ENCODE data around the gene DHRSX.

DHRSX gene

DNA sequence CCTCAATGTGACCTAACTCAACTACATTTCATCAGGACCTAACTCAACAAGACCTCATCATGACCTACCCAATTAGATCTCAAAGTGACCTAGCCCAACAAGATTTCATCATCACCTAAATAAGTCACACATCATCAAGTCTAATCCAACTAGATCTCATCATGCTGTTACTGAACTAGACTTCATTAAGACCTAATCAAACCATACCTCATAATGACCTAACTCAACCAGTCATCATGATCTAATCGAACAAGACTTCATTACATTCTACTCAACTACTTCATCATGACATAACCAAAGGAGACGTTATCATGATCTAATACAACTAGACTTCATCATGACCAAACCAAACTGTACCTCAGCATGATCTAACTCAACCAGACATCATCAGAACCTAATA lies 82.8 kb downstream of the DHRSX start:
- no peak for TF ChIP-seq EZH2phosphoT487 (IDR thresholded peaks at IDR 0.05; ENCODE audit: borderline replicate concordance, low read length)
- TF ChIP-seq, protein P1, sequence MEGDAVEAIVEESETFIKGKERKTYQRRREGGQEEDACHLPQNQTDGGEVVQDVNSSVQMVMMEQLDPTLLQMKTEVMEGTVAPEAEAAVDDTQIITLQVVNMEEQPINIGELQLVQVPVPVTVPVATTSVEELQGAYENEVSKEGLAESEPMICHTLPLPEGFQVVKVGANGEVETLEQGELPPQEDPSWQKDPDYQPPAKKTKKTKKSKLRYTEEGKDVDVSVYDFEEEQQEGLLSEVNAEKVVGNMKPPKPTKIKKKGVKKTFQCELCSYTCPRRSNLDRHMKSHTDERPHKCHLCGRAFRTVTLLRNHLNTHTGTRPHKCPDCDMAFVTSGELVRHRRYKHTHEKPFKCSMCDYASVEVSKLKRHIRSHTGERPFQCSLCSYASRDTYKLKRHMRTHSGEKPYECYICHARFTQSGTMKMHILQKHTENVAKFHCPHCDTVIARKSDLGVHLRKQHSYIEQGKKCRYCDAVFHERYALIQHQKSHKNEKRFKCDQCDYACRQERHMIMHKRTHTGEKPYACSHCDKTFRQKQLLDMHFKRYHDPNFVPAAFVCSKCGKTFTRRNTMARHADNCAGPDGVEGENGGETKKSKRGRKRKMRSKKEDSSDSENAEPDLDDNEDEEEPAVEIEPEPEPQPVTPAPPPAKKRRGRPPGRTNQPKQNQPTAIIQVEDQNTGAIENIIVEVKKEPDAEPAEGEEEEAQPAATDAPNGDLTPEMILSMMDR (IDR thresholded peaks at IDR 0.05; ENCODE audit: low read depth, low read length, poor library complexity, severe bottlenecking) = no peak
- no peaks in the 10 kb centered on the region for H3K79me2 ChIP-seq (ENCODE audit: control insufficient read depth, low read length)
- no peaks in the 10 kb centered on the region for H3K9me2 ChIP-seq (replicated peaks; ENCODE audit: control insufficient read depth, low read length)
- no peaks in the 10 kb centered on the region for H3F3A ChIP-seq (ENCODE audit: control insufficient read depth, insufficient read depth)
- H3K4me3 ChIP-seq (ENCODE audit: low read length) = no peak overlapping the region
- no peaks in the 10 kb centered on the region for H3K9me3 ChIP-seq (ENCODE audit: control insufficient read depth, insufficient read depth, low read length)
- no peaks in the 10 kb centered on the region for H3K27me3 ChIP-seq (ENCODE audit: control insufficient read depth, low read length)
- H3K36me3 ChIP-seq (ENCODE audit: control insufficient read depth, low read length) = no peaks in the 10 kb centered on the region
- H3K4me2 ChIP-seq (ENCODE audit: low read length) = no peak overlapping the region
- no peaks in the 10 kb centered on the region for H3K4me1 ChIP-seq (ENCODE audit: control insufficient read depth, low read length)
- no peaks in the 10 kb centered on the region for H4K20me1 ChIP-seq (ENCODE audit: control insufficient read depth, insufficient read depth, low read depth, low read length)
- H3K27ac ChIP-seq (ENCODE audit: low read depth, low read length) = no peak overlapping the region

DNA sequence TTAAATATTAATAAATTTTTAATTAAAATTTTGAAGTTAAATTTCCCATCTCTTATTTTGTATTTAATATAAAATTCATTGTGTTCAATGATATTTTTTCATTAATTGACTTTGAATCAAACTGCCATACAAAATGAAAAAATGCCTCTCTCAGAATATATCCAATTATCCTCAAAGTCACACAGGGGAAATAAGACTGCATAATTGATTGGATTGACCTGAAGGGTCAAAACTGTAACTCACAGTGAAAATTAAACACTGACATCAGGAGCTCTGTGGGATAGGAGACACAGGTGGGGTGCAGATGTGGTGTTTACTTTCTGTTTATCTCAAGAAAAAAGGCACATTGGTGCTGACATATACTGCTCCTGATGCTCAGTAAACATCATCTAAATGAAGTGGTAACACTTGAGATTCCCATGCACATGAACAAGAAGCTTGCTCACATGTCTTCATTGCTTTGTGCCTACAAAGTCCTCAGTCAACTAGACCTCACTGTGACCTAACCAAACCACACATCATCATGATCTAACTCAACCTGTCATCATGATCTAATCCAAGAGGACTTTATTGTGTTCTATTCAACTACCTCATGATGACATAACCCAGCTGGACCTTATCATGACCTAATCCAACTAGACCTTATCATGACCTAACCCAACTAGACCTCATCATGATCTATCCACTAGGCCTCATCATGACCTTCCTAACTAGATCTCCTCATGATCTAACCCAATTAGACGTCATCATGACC lies 83.7 kb downstream of the DHRSX start:
- Histone ChIP-seq H3K79me2 (ENCODE audit: control insufficient read depth, low read length) (no peaks in the 10 kb centered on the region), H3K9me3 (ENCODE audit: control insufficient read depth, insufficient read depth, low read length) (no peaks in the 10 kb centered on the region), H3F3A (ENCODE audit: control insufficient read depth, insufficient read depth) (no peaks in the 10 kb centered on the region)

DNA sequence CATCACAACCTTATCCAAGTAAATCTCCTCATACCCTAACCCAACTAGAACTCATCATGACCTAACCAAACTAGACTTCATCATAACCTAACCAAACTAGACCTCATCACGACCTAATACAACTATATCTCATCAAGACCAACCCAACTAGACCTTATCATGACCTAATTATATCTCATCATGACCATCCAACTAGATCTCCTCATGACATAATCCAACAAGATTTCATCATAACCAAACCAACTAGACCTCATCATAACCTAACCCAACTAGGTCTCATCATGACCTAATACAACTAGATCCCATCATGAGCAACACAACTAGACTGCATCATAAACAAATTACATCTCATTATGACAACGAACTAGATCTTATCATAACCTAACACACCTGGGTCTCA lies 86.4 kb downstream of the DHRSX start:
- Histone ChIP-seq H3K79me2 (ENCODE audit: control insufficient read depth, low read length) (no peaks in the 10 kb centered on the region), H3K36me3 (ENCODE audit: control insufficient read depth, low read length) (no peaks in the 10 kb centered on the region), H3K4me2 (ENCODE audit: low read length) (no peak overlapping the region), H3K4me1 (ENCODE audit: control insufficient read depth, low read length) (no peaks in the 10 kb centered on the region), H3K9me3 (ENCODE audit: control insufficient read depth, insufficient read depth, low read length) (no peaks in the 10 kb centered on the region), H3K9me2 (replicated peaks; ENCODE audit: control insufficient read depth, low read length) (no peaks in the 10 kb centered on the region), H3F3A (ENCODE audit: control insufficient read depth, insufficient read depth) (no peaks in the 10 kb centered on the region), H3K4me3 (ENCODE audit: low read length) (no peak overlapping the region), H3K27me3 (ENCODE audit: control insufficient read depth, low read length) (no peaks in the 10 kb centered on the region), H3K27ac (ENCODE audit: low read depth, low read length) (no peak overlapping the region), H4K20me1 (ENCODE audit: control insufficient read depth, insufficient read depth, low read depth, low read length) (no peaks in the 10 kb centered on the region)
- TF ChIP-seq, protein P1 (IDR thresholded peaks at IDR 0.05; ENCODE audit: low read depth, low read length, poor library complexity, severe bottlenecking) = no peak
- TF ChIP-seq EZH2phosphoT487 (IDR thresholded peaks at IDR 0.05; ENCODE audit: borderline replicate concordance, low read length) = no peak

More for the DNA sequence above, 83.7 kb downstream of the DHRSX start:
- Histone ChIP-seq H3K4me1 (ENCODE audit: control insufficient read depth, low read length) (no peaks in the 10 kb centered on the region), H3K9me2 (replicated peaks; ENCODE audit: control insufficient read depth, low read length) (no peaks in the 10 kb centered on the region), H3K27ac (ENCODE audit: low read depth, low read length) (no peak overlapping the region), H3K4me3 (ENCODE audit: low read length) (no peak overlapping the region), H3K27me3 (ENCODE audit: control insufficient read depth, low read length) (no peaks in the 10 kb centered on the region), H3K4me2 (ENCODE audit: low read length) (no peak overlapping the region), H4K20me1 (ENCODE audit: control insufficient read depth, insufficient read depth, low read depth, low read length) (no peaks in the 10 kb centered on the region), H3K36me3 (ENCODE audit: control insufficient read depth, low read length) (no peaks in the 10 kb centered on the region)
- TF ChIP-seq, protein P1 (IDR thresholded peaks at IDR 0.05; ENCODE audit: low read depth, low read length, poor library complexity, severe bottlenecking) = no peak
- no peak for TF ChIP-seq EZH2phosphoT487 (IDR thresholded peaks at IDR 0.05; ENCODE audit: borderline replicate concordance, low read length)
